ENCODE results near the gene SCARB1.

- TF ChIP-seq POLR2AphosphoS5 (IDR thresholded peaks at IDR 0.05; ENCODE audit: borderline replicate concordance, low read depth, low read length) (no peak), FOXP2 (optimal IDR thresholded peaks at IDR 0.05; ENCODE audit: control extremely low read depth, extremely low read length, insufficient read depth) (no peak), EZH2 (IDR thresholded peaks at IDR 0.05) (no peak)
Observed at GRCh38 chr12:124741211-124741610, 122.5 kb downstream of the SCARB1 start.

Data from SK-N-MC (cell line).